Endodermal cell (in vitro differentiated cells): ENCODE measurements around the gene TRIM67. TPM values are rescaled to one million over a fixed set of nuclear protein-coding genes. Genes with fewer than 3 reads are reported as not detected.

Source experiments
- DNase-seq: peaks from one replicate; pipeline ENCODE4 v3.0.0-alpha.2; 2017
- H3K27ac ChIP-seq: 2 replicates; pipeline ENCODE4 v1.5.1; 2013; ENCODE audit warnings: mild to moderate bottlenecking, low read depth, low read length, moderate library complexity
- H3K27me3 ChIP-seq: 2 replicates; pipeline ENCODE4 v1.6.1; 2013; ENCODE audit warnings: mild to moderate bottlenecking, low read length, moderate library complexity; ENCODE audit not compliant: insufficient read depth, control insufficient read depth, poor library complexity, severe bottlenecking
- H3K36me3 ChIP-seq: 2 replicates; pipeline ENCODE4 v1.7.0; 2013; ENCODE audit warnings: mild to moderate bottlenecking, low read length, moderate library complexity; ENCODE audit not compliant: control insufficient read depth, insufficient read depth
- H3K4me1 ChIP-seq: one replicate; pipeline ENCODE4 v1.7.0; 2013; ENCODE audit warnings: low read length; ENCODE audit not compliant: control insufficient read depth, insufficient read depth
- H3K4me3 ChIP-seq: 2 replicates; pipeline ENCODE4 v1.5.1; 2013; ENCODE audit warnings: mild to moderate bottlenecking, low read length, moderate library complexity
- H3K9ac ChIP-seq: 2 replicates; pipeline ENCODE4 v1.6.1; 2013; ENCODE audit warnings: mild to moderate bottlenecking, low read length, moderate library complexity; ENCODE audit not compliant: poor library complexity, severe bottlenecking; ENCODE audit errors: extremely low read depth
- H3K9me3 ChIP-seq: 2 replicates; pipeline ENCODE4 v1.6.1; 2013; ENCODE audit warnings: mild to moderate bottlenecking, low read length, moderate library complexity; ENCODE audit not compliant: control insufficient read depth
- H3K27ac Mint-ChIP-seq: 2 replicates; pipeline ENCODE4 v1.8.0; 2020; ENCODE audit warnings: mixed read lengths
- H3K27me3 Mint-ChIP-seq: 2 replicates; pipeline ENCODE4 v1.8.0; 2021; ENCODE audit warnings: mild to moderate bottlenecking, mixed read lengths; ENCODE audit not compliant: insufficient read depth
- H3K36me3 Mint-ChIP-seq: 2 replicates; pipeline ENCODE4 v1.8.0; 2020; ENCODE audit warnings: low read depth, mixed read lengths
- H3K4me1 Mint-ChIP-seq: 2 replicates; pipeline ENCODE4 v1.8.0; 2020; ENCODE audit warnings: mixed read lengths
- H3K4me3 Mint-ChIP-seq: 2 replicates; pipeline ENCODE4 v1.8.0; 2020; ENCODE audit warnings: mild to moderate bottlenecking, moderate library complexity, mixed read lengths
- H3K9me3 Mint-ChIP-seq: 2 replicates; pipeline ENCODE4 v1.8.0; 2020; ENCODE audit warnings: mild to moderate bottlenecking, mixed read lengths
- WGBS, 2 experiments: methylation state at CpG; one replicate each; pipeline versions ENCODE4 v1.1.5 to v1.1.7; 2013; ENCODE audit warnings: missing lambda C conversion rate in 2 of 2, mixed read lengths in 1 of 2; ENCODE audit not compliant: insufficient coverage in 1 of 2, insufficient read length in 1 of 2; 5-methylcytosine and 5-hydroxymethylcytosine counted together
- total RNA-seq, 2 donors: library from RNA; stranded (reverse); fragmentation: NEBNext Ultra II Directional in 1 of 2; extraction: Animal tissue kit (Norgen Biotek cat#: 25700) in 1 of 2; gene quantifications; 2 replicates in 1 of 2; 3 replicates in 1 of 2; pipeline ENCODE4 v1.2.1, GENCODE V29; 2021
- TF ChIP-seq, protein P1 (sequence below): fragments of 200-600 bp; sonication (generic); conservative IDR thresholded peaks from 2 replicates; pipeline ENCODE4 v1.5.0; 2021; ENCODE audit warnings: antibody characterized with exemption, mild to moderate bottlenecking

TRIM67 gene
- total RNA-seq, 2 donors from 2014 or later, result 0.04 TPM

DNA sequence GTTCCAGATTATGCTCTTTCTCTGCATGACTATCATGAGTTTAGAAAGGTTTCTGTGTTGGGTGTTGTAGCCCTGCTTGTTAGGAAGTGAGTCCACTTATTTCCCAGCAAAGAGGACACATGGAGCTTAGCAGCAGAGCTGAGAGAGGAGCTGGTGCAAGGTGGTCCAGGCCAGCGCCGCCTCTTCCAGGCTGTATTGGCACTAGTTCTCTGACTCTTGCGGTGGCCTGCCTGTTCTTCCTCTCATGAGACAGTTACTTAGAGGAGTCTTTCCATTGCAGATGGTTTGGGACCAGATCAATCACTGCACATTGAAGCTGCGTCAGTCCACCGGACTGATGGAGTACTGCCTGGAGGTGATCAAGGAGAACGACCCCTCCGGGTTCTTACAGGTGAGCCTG is 38.0 kb downstream of the TRIM67 start:
- WGBS, 2 experiments, result 95% methylated on average over 7 of the region's 7 CpGs; no CpG with 5 or more reads in 1 of the 2 experiments
- H3K4me1 Mint-ChIP-seq, result peaks cover 11% of the 10 kb centered on the region

DNA sequence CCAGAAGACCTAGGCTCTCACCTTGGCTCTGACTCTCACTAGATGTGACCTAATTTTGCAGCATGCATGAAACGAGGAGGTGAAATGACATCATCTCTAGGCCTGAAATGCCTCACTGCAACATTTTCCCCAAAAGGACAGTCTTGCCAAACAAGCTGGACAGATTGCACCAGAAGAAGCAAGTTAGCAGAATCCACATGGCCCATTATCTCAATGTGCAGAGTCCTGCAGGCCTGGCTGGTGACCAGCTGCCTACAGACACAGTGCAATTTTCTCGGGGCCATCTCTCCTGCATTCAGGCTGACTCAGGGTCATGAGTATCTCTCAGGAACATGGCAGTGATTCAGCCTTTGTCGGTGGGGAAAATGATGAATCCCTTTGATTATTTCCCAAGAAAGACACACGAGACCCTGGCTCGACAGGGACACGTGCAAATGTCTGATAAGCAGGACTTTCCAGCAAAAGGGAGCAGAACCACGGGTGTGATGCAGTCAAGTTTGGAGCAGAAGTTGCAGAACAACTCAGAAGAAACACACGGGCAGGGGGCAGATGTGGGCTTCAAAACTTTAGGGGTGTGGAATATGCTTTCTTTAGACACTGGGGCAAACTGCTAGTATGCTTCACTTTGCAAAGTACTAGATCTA is 38.7 kb downstream of the TRIM67 start:
- H3K27me3 Mint-ChIP-seq, result peaks cover 94% of the 10 kb centered on the region
- H3K4me3 ChIP-seq, result no peak overlapping the region
- H3K9ac ChIP-seq, result no peak overlapping the region
- no peaks in the 10 kb centered on the region for H3K9me3 ChIP-seq
- peaks cover 6% of the 10 kb centered on the region for H3K4me1 ChIP-seq
- H3K4me1 Mint-ChIP-seq, result peaks cover 6% of the 10 kb centered on the region
- no peak overlapping the region for H3K4me3 Mint-ChIP-seq
- no peak for DNase-seq
- H3K27ac Mint-ChIP-seq, result no peak overlapping the region
- TF ChIP-seq, protein P1, sequence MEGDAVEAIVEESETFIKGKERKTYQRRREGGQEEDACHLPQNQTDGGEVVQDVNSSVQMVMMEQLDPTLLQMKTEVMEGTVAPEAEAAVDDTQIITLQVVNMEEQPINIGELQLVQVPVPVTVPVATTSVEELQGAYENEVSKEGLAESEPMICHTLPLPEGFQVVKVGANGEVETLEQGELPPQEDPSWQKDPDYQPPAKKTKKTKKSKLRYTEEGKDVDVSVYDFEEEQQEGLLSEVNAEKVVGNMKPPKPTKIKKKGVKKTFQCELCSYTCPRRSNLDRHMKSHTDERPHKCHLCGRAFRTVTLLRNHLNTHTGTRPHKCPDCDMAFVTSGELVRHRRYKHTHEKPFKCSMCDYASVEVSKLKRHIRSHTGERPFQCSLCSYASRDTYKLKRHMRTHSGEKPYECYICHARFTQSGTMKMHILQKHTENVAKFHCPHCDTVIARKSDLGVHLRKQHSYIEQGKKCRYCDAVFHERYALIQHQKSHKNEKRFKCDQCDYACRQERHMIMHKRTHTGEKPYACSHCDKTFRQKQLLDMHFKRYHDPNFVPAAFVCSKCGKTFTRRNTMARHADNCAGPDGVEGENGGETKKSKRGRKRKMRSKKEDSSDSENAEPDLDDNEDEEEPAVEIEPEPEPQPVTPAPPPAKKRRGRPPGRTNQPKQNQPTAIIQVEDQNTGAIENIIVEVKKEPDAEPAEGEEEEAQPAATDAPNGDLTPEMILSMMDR, result no peak
- H3K27me3 ChIP-seq, result peaks cover 28% of the 10 kb centered on the region
- no peak overlapping the region for H3K27ac ChIP-seq
- no peaks in the 10 kb centered on the region for H3K36me3 ChIP-seq
- no peaks in the 10 kb centered on the region for H3K9me3 Mint-ChIP-seq
- 90 to 91% methylated on average over 8 of the region's 8 CpGs for WGBS, 2 experiments
- H3K36me3 Mint-ChIP-seq, result no peaks in the 10 kb centered on the region

More for the DNA sequence above, 38.0 kb downstream of the TRIM67 start:
- DNase-seq, result no peak
- Histone ChIP-seq H3K27ac (no peak overlapping the region), H3K27me3 (peaks cover 28% of the 10 kb centered on the region), H3K9ac (no peak overlapping the region), H3K36me3 (no peaks in the 10 kb centered on the region), H3K4me1 (peaks cover 10% of the 10 kb centered on the region), H3K9me3 (no peaks in the 10 kb centered on the region), H3K4me3 (no peak overlapping the region)
- Mint-ChIP-seq H3K36me3 (no peaks in the 10 kb centered on the region), H3K4me3 (no peak overlapping the region), H3K27me3 (peaks cover 87% of the 10 kb centered on the region), H3K27ac (no peak overlapping the region), H3K9me3 (no peaks in the 10 kb centered on the region)
- TF ChIP-seq, protein P1, result no peak

DNA sequence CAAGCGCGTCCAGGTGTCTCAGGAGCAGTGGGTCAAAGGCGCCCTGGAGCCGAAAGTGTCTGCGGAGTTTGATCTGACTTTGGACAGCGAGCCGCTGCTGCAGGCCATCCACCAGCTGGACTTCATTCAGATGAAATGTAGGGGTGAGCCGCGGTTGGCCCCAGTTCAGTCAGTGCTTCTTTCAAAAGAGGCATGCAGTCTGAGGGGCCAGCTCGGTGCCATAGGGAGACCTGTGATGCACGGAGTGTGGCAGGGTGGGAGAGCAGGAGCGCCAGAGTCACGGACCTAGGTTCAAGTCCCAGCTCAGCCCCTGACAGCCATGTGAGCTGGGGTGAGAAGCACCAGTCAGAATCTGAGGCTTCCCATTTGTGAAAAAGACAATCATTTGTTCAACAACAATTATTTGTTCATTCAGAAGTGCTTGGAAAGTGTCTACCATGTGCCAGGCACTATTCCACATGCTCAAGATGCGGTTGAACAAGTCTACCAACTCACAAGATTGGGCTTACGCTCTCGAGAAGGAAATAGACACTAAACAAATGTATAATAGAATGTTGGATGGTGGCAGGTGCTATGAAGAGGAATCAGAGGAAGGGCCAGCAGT is 39.6 kb downstream of the TRIM67 start:
- H3K36me3 ChIP-seq, result no peaks in the 10 kb centered on the region
- no peaks in the 10 kb centered on the region for H3K36me3 Mint-ChIP-seq
- no peaks in the 10 kb centered on the region for H3K4me1 Mint-ChIP-seq
- no peak overlapping the region for H3K4me3 ChIP-seq
- H3K9me3 Mint-ChIP-seq, result no peaks in the 10 kb centered on the region
- 93 to 94% methylated on average over 12 to 16 of the region's 16 CpGs for WGBS, 2 experiments
- H3K4me1 ChIP-seq, result peaks cover 4% of the 10 kb centered on the region
- H3K9me3 ChIP-seq, result no peaks in the 10 kb centered on the region
- H3K27me3 ChIP-seq, result peaks cover 28% of the 10 kb centered on the region
- no peak for DNase-seq
- TF ChIP-seq, protein P1, result no peak
- H3K27ac Mint-ChIP-seq, result no peak overlapping the region
- H3K27ac ChIP-seq, result no peak overlapping the region
- no peak overlapping the region for H3K4me3 Mint-ChIP-seq
- H3K9ac ChIP-seq, result no peak overlapping the region
- peaks cover 92% of the 10 kb centered on the region for H3K27me3 Mint-ChIP-seq
